GM12872 (cell line): ENCODE results near the gene CELF4.

Experiments
- TF ChIP-seq, protein P1 (sequence below): IDR thresholded peaks from 3 replicates; pipeline ENCODE4 v1.5.1; 2011; ENCODE audit warnings: low read depth, mild to moderate bottlenecking, low read length, moderate library complexity; ENCODE audit not compliant: insufficient read depth

CELF4 gene

GRCh38 chr18:37460604-37461003 lies 105.0 kb downstream of the CELF4 start:
- TF ChIP-seq, protein P1, sequence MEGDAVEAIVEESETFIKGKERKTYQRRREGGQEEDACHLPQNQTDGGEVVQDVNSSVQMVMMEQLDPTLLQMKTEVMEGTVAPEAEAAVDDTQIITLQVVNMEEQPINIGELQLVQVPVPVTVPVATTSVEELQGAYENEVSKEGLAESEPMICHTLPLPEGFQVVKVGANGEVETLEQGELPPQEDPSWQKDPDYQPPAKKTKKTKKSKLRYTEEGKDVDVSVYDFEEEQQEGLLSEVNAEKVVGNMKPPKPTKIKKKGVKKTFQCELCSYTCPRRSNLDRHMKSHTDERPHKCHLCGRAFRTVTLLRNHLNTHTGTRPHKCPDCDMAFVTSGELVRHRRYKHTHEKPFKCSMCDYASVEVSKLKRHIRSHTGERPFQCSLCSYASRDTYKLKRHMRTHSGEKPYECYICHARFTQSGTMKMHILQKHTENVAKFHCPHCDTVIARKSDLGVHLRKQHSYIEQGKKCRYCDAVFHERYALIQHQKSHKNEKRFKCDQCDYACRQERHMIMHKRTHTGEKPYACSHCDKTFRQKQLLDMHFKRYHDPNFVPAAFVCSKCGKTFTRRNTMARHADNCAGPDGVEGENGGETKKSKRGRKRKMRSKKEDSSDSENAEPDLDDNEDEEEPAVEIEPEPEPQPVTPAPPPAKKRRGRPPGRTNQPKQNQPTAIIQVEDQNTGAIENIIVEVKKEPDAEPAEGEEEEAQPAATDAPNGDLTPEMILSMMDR, result no peak

DNA sequence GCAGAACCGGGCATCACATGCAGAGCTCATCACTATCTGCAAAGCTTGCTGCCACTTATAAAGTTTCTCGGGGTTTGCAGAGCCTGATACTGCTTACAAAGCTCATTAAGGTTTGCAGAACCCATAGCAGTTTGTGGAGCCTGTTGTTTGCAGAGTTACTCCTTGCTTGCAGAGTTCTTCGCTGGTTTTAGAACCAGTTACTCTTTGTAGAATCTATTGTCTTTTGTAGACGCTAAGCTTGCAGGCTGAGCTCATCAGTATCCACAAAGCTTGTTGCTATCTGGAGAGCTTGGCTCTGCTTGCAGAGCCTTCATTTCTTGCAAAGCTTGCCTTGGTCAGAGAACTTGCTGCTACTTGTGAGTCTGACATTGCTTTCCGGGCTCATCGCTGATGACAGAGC lies 106.9 kb downstream of the CELF4 start:
- TF ChIP-seq, protein P1, result no peak

DNA sequence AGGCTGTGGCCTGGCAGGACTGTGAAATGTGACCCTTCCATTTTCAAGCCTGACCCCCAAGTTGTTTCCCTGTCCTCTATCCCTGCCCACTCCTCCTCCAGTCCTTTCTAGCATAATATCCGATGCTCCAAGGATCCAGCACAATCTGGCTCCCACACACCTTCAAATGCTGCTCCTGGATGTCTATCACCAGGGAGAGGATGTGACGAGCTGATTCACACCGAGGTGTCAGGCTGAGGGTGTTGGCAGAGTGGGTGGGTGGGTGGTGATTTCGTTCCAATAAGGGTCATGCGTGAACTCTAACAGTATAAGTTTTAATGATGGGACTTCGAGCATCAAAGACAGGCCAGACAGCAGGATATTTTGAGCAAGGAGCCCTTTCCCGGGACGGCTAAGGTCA lies 107.8 kb downstream of the CELF4 start:
- TF ChIP-seq, protein P1, result no peak

GRCh38 chr18:37457341-37457740 lies 108.3 kb downstream of the CELF4 start:
- TF ChIP-seq, protein P1, result no peak

- TF ChIP-seq, protein P1, result no peak
These were observed 108.7 kb downstream of the CELF4 start for GRCh38 chr18:37456873-37457272.

DNA sequence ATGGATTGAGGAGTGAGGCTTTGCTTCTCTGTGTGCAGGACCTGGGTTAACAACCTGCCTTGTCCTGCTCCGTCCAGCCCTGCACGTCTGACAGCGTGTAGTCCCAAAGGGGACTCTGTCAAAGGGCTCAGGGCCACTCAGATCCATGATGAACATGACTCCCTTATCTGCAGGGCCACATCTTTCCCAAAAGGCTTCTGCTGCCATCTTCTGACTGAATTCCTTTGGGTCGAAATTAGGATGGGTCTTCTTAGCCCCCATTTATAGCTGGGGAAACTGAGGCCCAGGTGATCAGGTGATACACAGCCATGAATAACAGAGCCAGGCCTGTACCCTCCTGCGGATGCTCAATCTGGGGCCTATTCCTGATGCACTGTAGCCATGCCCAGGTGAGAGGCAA lies 109.2 kb downstream of the CELF4 start:
- TF ChIP-seq, protein P1, result no peak

GRCh38 chr18:37453752-37454151 lies 111.8 kb downstream of the CELF4 start:
- TF ChIP-seq, protein P1, result no peak
